GM12878 (cell line): ENCODE data around the gene PERCC1. TPM values are rescaled to one million over a fixed set of nuclear protein-coding genes. Genes with fewer than 3 reads are reported as not detected.

Source experiments
- ATAC-seq: fragments of 200-7000 bp; cut with Tn5 transposase; 3 replicates; pipeline ENCODE4 v1.9.1; 2020; ENCODE audit warnings: mild to moderate bottlenecking, moderate library complexity
- BruUV-seq: library from RNA; stranded (reverse); fragments of 400-500 nt; replicated peaks from 2 replicates; lab custom pipeline; 2021; lab: Mats Ljungman, UMichigan
- CTCF ChIA-PET: fragments of 300-600 bp; sonication (Branson Sonifier 250); formaldehyde crosslinking; extraction: SDS; loops from one replicate; lab custom pipeline; 2021; ENCODE audit warnings: inconsistent platforms; lab: Yijun Ruan, JAX
- POLR2A ChIA-PET: fragments of 350-600 bp; formaldehyde crosslinking; extraction: SDS; loops from one replicate; lab custom pipeline; 2021; ENCODE audit warnings: inconsistent platforms; lab: Charles Lee
- RAD21 ChIA-PET: fragments of 300-600 bp; sonication (Branson Sonifier 250); formaldehyde crosslinking; loops from one replicate; lab custom pipeline; 2023; ENCODE audit warnings: antibody characterized with exemption; ENCODE audit not compliant: unreplicated experiment; lab: Charles Lee
- SMC1A ChIA-PET: fragments of 300-600 bp; sonication (Branson Sonifier 250); formaldehyde crosslinking; loops from one replicate; lab custom pipeline; 2023; ENCODE audit not compliant: unreplicated experiment, uncharacterized antibody; lab: Charles Lee
- DNase-seq: peaks from one replicate; pipeline ENCODE4 v3.0.0-alpha.2; 2011; ENCODE audit warnings: low read depth, low spot score
- FAIRE-seq: peaks from 3 replicates; lab custom pipeline; 2011; peaks lifted over from hg19 to GRCh38; lab: Jason Lieb, UNC
- H2AFZ ChIP-seq: 2 replicates; pipeline ENCODE4 v1.6.0; 2011; ENCODE audit warnings: low read depth, low read length, control low read depth; ENCODE audit not compliant: control insufficient read depth
- H3K27ac ChIP-seq: 2 replicates; pipeline ENCODE4 v1.5.1; 2011; ENCODE audit warnings: control low read depth; ENCODE audit not compliant: control insufficient read depth, insufficient read depth
- H3K27me3 ChIP-seq, 2 experiments: replicated peaks in 1 of 2; 2 replicates each; pipeline versions ENCODE4 v1.6.0 to v1.6.1; 2011; ENCODE audit warnings: low read length in 1 of 2; ENCODE audit not compliant: control insufficient read depth in 2 of 2, insufficient read depth in 2 of 2
- H3K36me3 ChIP-seq, 2 experiments: 2 replicates each; pipeline ENCODE4 v1.5.1; 2011; ENCODE audit warnings: low read length in 1 of 2; ENCODE audit not compliant: control insufficient read depth in 2 of 2, insufficient read depth in 2 of 2
- H3K4me1 ChIP-seq: 2 replicates; pipeline ENCODE4 v1.6.1; 2011; ENCODE audit warnings: mild to moderate bottlenecking, low read length, moderate library complexity, mixed read lengths; ENCODE audit not compliant: control insufficient read depth, insufficient read depth
- H3K4me2 ChIP-seq: 2 replicates; pipeline ENCODE4 v1.6.0; 2011; ENCODE audit warnings: control low read depth; ENCODE audit not compliant: control insufficient read depth, insufficient read depth
- H3K4me3 ChIP-seq: fragments of 200-600 bp; sonication (generic); 2 replicates; pipeline ENCODE4 v1.5.1; 2016
- H3K79me2 ChIP-seq: 2 replicates; pipeline ENCODE4 v1.6.0; 2011; ENCODE audit warnings: low read length; ENCODE audit not compliant: control insufficient read depth, insufficient read depth
- H3K9ac ChIP-seq: 2 replicates; pipeline ENCODE4 v1.8.0; 2011; ENCODE audit warnings: low read length, control low read depth, mixed read lengths; ENCODE audit not compliant: control insufficient read depth, insufficient read depth
- H3K9me3 ChIP-seq: replicated peaks from 3 replicates; pipeline ENCODE4 v1.5.1; 2011; ENCODE audit warnings: mild to moderate bottlenecking, low read length; ENCODE audit not compliant: control insufficient read depth, insufficient read depth
- H4K20me1 ChIP-seq: 2 replicates; pipeline ENCODE4 v1.6.0; 2011; ENCODE audit not compliant: control insufficient read depth, insufficient read depth
- DPF2 ChIP-seq: fragments of 450-650 bp; IDR thresholded peaks from 2 replicates; pipeline ENCODE4 v1.6.1; 2017; ENCODE audit warnings: mild to moderate bottlenecking
- EGR1 ChIP-seq, 2 experiments: IDR thresholded peaks; 1 replicate in 1 of 2; 2 replicates in 1 of 2; pipeline ENCODE4 v1.6.1; 2011 to 2012; ENCODE audit warnings: low read depth in 2 of 2, low read length in 2 of 2, borderline replicate concordance in 1 of 2, mild to moderate bottlenecking in 1 of 2, moderate library complexity in 1 of 2
- GATAD2B ChIP-seq: fragments of 450-650 bp; conservative IDR thresholded peaks from 2 replicates; pipeline ENCODE4 v1.6.1; 2017; ENCODE audit warnings: low read depth, mild to moderate bottlenecking, moderate library complexity
- IKZF2 ChIP-seq, 2 experiments: fragments of 450-650 bp; IDR thresholded peaks; 2 replicates each; pipeline ENCODE4 v1.6.1; 2017; ENCODE audit warnings: mild to moderate bottlenecking in 2 of 2, moderate library complexity in 2 of 2
- NFYA ChIP-seq: IDR thresholded peaks from 2 replicates; pipeline ENCODE4 v1.6.1; 2011; ENCODE audit warnings: low read depth, mild to moderate bottlenecking, low read length, improper control_type of control experiment, borderline replicate concordance
- NR2F1 ChIP-seq: fragments of 450-650 bp; conservative IDR thresholded peaks from 2 replicates; pipeline ENCODE4 v1.6.1; 2017; ENCODE audit warnings: mild to moderate bottlenecking
- PAX5 ChIP-seq: IDR thresholded peaks from 2 replicates; pipeline ENCODE4 v1.6.1; 2011; ENCODE audit warnings: low read depth, low read length, borderline replicate concordance
- POLR2A ChIP-seq: IDR thresholded peaks from 2 replicates; pipeline ENCODE4 v1.6.1; 2011; ENCODE audit warnings: low read depth, mild to moderate bottlenecking, low read length
- POLR2AphosphoS5 ChIP-seq: IDR thresholded peaks from 2 replicates; pipeline ENCODE4 v1.6.1; 2011; ENCODE audit warnings: mild to moderate bottlenecking, low read length, inconsistent platforms
- RUNX3 ChIP-seq: IDR thresholded peaks from 2 replicates; pipeline ENCODE4 v1.6.1; 2012; ENCODE audit warnings: low read length, inconsistent platforms
- SMARCA5 ChIP-seq: fragments of 450-650 bp; IDR thresholded peaks from 2 replicates; pipeline ENCODE4 v1.6.1; 2017; ENCODE audit warnings: mild to moderate bottlenecking
- SPI1 ChIP-seq: IDR thresholded peaks from 2 replicates; pipeline ENCODE4 v1.6.1; 2011; ENCODE audit warnings: low read depth, mild to moderate bottlenecking, low read length, moderate library complexity, borderline replicate concordance; ENCODE audit not compliant: insufficient read depth
- SUZ12 ChIP-seq: fragments of 200-600 bp; sonication (generic); IDR thresholded peaks from one replicate; pipeline ENCODE4 v1.6.1; 2018; ENCODE audit warnings: antibody characterized with exemption, mild to moderate bottlenecking; ENCODE audit not compliant: unreplicated experiment
- TAF1 ChIP-seq: IDR thresholded peaks from 2 replicates; pipeline ENCODE4 v1.6.1; 2011; ENCODE audit warnings: mild to moderate bottlenecking, low read depth, low read length, borderline replicate concordance
- USF1 ChIP-seq: IDR thresholded peaks from 2 replicates; pipeline ENCODE4 v1.6.1; 2011; ENCODE audit warnings: borderline replicate concordance, low read depth, mild to moderate bottlenecking, moderate library complexity, mixed read lengths, low read length; ENCODE audit not compliant: insufficient read depth; ENCODE audit errors: extremely low read length
- ZNF687 ChIP-seq: fragments of 450-650 bp; IDR thresholded peaks from 2 replicates; pipeline ENCODE4 v1.6.1; 2017; ENCODE audit warnings: mild to moderate bottlenecking, moderate library complexity
- WGBS: methylation state at CpG from one replicate; pipeline ENCODE4 v1.1.6; 2016; ENCODE audit warnings: low lambda C conversion rate; ENCODE audit not compliant: insufficient replicate concordance, insufficient coverage; ENCODE audit errors: missing lambda C conversion rate; 5-methylcytosine and 5-hydroxymethylcytosine counted together
- in situ Hi-C: fragments of 300-500 bp; cut with MboI; formaldehyde crosslinking; loops from 9 replicates; pipeline ENCODE4 v1.14.3; 2018; ENCODE audit warnings: mixed read lengths
- intact Hi-C: fragments of 100-400 bp; cut with micrococcal nuclease; formaldehyde crosslinking; loops from one replicate; pipeline ENCODE4 v1.14.2; 2022; ENCODE audit not compliant: unreplicated experiment
- polyA plus RNA-seq, 11 experiments: library from polyadenylated mRNA; depleted of rRNA in 4 of 11; unstranded in 6 of 11; stranded (reverse) in 5 of 11; fragments of >200 nt; fragmentation: Nextera tagmentation in 4 of 11; fragmentation: Illumina TruSeq in 1 of 11; extraction: Ambion mirVana in 4 of 11; extraction: Trizol in 1 of 11; gene quantifications; 1 replicate in 1 of 11; 2 replicates in 10 of 11; pipeline versions ENCODE4 v1.2.1 to v1.2.3, GENCODE V29; 2011 to 2016; ENCODE audit warnings: inconsistent platforms in 2 of 11, missing spikeins in 2 of 11, low read depth in 1 of 11
- total RNA-seq, 4 experiments: library from RNA; depleted of rRNA in 3 of 4; stranded (reverse); fragments of >200 nt in 3 of 4; fragmentation: Illumina TruSeq in 1 of 4; extraction: Trizol in 1 of 4; gene quantifications; 2 replicates each; pipeline versions ENCODE4 v1.2.1 to v1.2.3, GENCODE V29; 2013 to 2021
- TF ChIP-seq, protein P1 (sequence below): IDR thresholded peaks from 2 replicates; pipeline ENCODE4 v1.6.1; 2011; ENCODE audit warnings: mild to moderate bottlenecking, low read depth, low read length, moderate library complexity; ENCODE audit not compliant: insufficient replicate concordance

Gene PERCC1
- total and polyA plus RNA-seq, 10 of the 15 experiments (the other 5 are each of a cell fraction or from before 2014, with no cell fraction given) = not detected

GRCh38 chr16:1470481-1471251 is 39.8 kb downstream of the PERCC1 start:
- Histone ChIP-seq H3K27me3 (no peaks in the 10 kb centered on the region), H3K9ac (peak overlapping the region; percentile 75), H2AFZ (no peak overlapping the region; the same call in 1 of the 2 replicates), H3K9me3 (no peaks in the 10 kb centered on the region), H3K4me2 (peak overlapping the region; percentile 87), H4K20me1 (no peaks in the 10 kb centered on the region), H3K27ac (peak overlapping the region; percentile 92), H3K4me3 (peak overlapping the region; percentile 41; the same call in 1 of the 2 replicates), H3K36me3 (no peaks in the 10 kb centered on the region), H3K79me2 (peaks cover 59% of the 10 kb centered on the region), H3K4me1 (peaks cover 20% of the 10 kb centered on the region)
- no TSS peak for BruUV-seq
- peak; percentile 31 for FAIRE-seq
- no peak for DNase-seq
- 60% methylated on average over 14 of the region's 14 CpGs for WGBS
- SMC1A ChIA-PET = interaction anchor here (0.9 kb wide), 1 partner anchor 50 kb away, joined by 3 read pairs; the partner anchor contains the start of gene UQCC4
- CTCF ChIA-PET = interaction anchor here (0.6 to 1.2 kb wide), 3 partner anchors 42 to 810 kb away, joined by 3 to 4 read pairs (median 3); partner anchors contain the start of gene MAPK8IP3
- peak; percentile 70 for ATAC-seq
- POLR2A ChIA-PET = interaction anchor here (0.9 to 1.8 kb wide), 8 partner anchors 9 to 50 kb away, joined by 3 to 7 read pairs (median 4); partner anchors contain the start of genes TELO2 and UQCC4
- RAD21 ChIA-PET = no interaction called here
- in situ Hi-C loops (no loop called here), intact Hi-C loops (loop anchor here (5.0 kb wide), 1 partner anchor 48 kb away; the partner anchor contains the start of gene UQCC4)
- TF ChIP-seq RUNX3 (peak; percentile 50; the same call in 1 of the 2 replicates), PAX5 (0 out of 2 replicates have a peak, but pooled peaks have one; percentile 9), USF1 (no peak), POLR2A (peak; percentile 64), GATAD2B (no peak), NFYA (no peak), SUZ12 (no peak), IKZF2 (IDR thresholded peaks at IDR 0.05) (peak; percentile 25 to 40; a peak in 3 of 4 replicates), DPF2 (peak; percentile 40; the same call in 1 of the 2 replicates), NR2F1 (0 out of 2 replicates have a peak, but pooled peaks have one; percentile 18), SMARCA5 (no peak), EGR1 (IDR thresholded peaks at IDR 0.05; ENCODE audit: borderline replicate concordance in 1 of 2, low read depth in 2 of 2, low read length in 2 of 2) (peak in 1 of 2 experiments; percentile 53; a peak in 1 of 3 replicates), POLR2AphosphoS5 (peak; percentile 49; the same call in 1 of the 2 replicates), SPI1 (peak; percentile 47; the same call in 1 of the 2 replicates), TAF1 (0 out of 2 replicates have a peak, but pooled peaks have one; percentile 19), ZNF687 (peak; percentile 44; the same call in 1 of the 2 replicates)
- TF ChIP-seq, protein P1, sequence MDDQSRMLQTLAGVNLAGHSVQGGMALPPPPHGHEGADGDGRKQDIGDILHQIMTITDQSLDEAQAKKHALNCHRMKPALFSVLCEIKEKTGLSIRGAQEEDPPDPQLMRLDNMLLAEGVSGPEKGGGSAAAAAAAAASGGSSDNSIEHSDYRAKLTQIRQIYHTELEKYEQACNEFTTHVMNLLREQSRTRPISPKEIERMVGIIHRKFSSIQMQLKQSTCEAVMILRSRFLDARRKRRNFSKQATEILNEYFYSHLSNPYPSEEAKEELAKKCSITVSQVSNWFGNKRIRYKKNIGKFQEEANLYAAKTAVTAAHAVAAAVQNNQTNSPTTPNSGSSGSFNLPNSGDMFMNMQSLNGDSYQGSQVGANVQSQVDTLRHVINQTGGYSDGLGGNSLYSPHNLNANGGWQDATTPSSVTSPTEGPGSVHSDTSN = no peak
